Liver (tissue), 9 donors: ENCODE data around the gene CTNNA2. TPM values are rescaled to one million over a fixed set of nuclear protein-coding genes. Genes with fewer than 3 reads are reported as not detected.

Experiments
- DNase-seq: peaks from one replicate; pipeline ENCODE4 v3.0.0-alpha.2; 2017; ENCODE audit warnings: low spot score
- H3K27ac ChIP-seq, 2 donors: one replicate each; pipeline ENCODE4 v1.7.0; 2013; ENCODE audit warnings: inconsistent platforms in 2 of 2, low read length in 2 of 2, control low read depth in 1 of 2, low read depth in 1 of 2, mild to moderate bottlenecking in 1 of 2
- H3K27me3 ChIP-seq, 4 donors: one replicate each; pipeline versions ENCODE4 v1.6.1 to v1.7.0; 2013; ENCODE audit warnings: low read length in 3 of 4, inconsistent platforms in 1 of 4, mild to moderate bottlenecking in 1 of 4, moderate library complexity in 1 of 4; ENCODE audit not compliant: control insufficient read depth in 4 of 4, insufficient read depth in 4 of 4
- H3K36me3 ChIP-seq, 4 donors: one replicate each; pipeline versions ENCODE4 v1.6.1 to v1.7.0; 2013; ENCODE audit warnings: low read length in 3 of 4, mild to moderate bottlenecking in 3 of 4, low read depth in 1 of 4, moderate library complexity in 1 of 4; ENCODE audit not compliant: control insufficient read depth in 4 of 4, insufficient read depth in 3 of 4
- H3K4me1 ChIP-seq, 4 donors: one replicate each; pipeline versions ENCODE4 v1.6.1 to v1.7.0; 2013; ENCODE audit warnings: low read length in 3 of 4, mild to moderate bottlenecking in 3 of 4, moderate library complexity in 1 of 4; ENCODE audit not compliant: control insufficient read depth in 4 of 4, insufficient read depth in 4 of 4
- H3K4me3 ChIP-seq, 3 donors: one replicate each; pipeline versions ENCODE4 v1.6.1 to v1.7.0; 2013; ENCODE audit warnings: low read length in 3 of 3, control low read depth in 1 of 3, low read depth in 1 of 3, mild to moderate bottlenecking in 1 of 3
- H3K9ac ChIP-seq, 2 donors: one replicate each; pipeline ENCODE4 v1.7.0; 2013; ENCODE audit warnings: low read length in 2 of 2, mild to moderate bottlenecking in 2 of 2, moderate library complexity in 2 of 2, control low read depth in 1 of 2, low read depth in 1 of 2
- H3K9me3 ChIP-seq, 4 donors: one replicate each; pipeline versions ENCODE4 v1.6.1 to v1.7.0; 2013; ENCODE audit warnings: low read length in 3 of 4; ENCODE audit not compliant: control insufficient read depth in 4 of 4
- EGR1 ChIP-seq, 2 donors: IDR thresholded peaks; 2 replicates each; pipeline ENCODE4 v1.6.1; 2016 to 2018; ENCODE audit warnings: antibody characterized with exemption in 2 of 2, low read depth in 2 of 2
- FOXA2 ChIP-seq: IDR thresholded peaks from 2 replicates; pipeline ENCODE4 v1.6.1; 2016; ENCODE audit warnings: antibody characterized with exemption
- GABPA ChIP-seq, 2 donors: IDR thresholded peaks in 1 of 2; conservative IDR thresholded peaks in 1 of 2; 2 replicates each; pipeline ENCODE4 v1.6.1; 2016; ENCODE audit warnings: antibody characterized with exemption in 2 of 2, mild to moderate bottlenecking in 1 of 2, moderate library complexity in 1 of 2
- JUND ChIP-seq, 2 donors: IDR thresholded peaks; 2 replicates each; pipeline ENCODE4 v1.6.1; 2016; ENCODE audit warnings: antibody characterized with exemption in 2 of 2
- MAX ChIP-seq: IDR thresholded peaks from 2 replicates; pipeline ENCODE4 v1.6.1; 2016; ENCODE audit warnings: antibody characterized with exemption
- RAD21 ChIP-seq, 2 donors: IDR thresholded peaks; 2 replicates each; pipeline ENCODE4 v1.6.1; 2016; ENCODE audit warnings: antibody characterized with exemption in 2 of 2, mild to moderate bottlenecking in 2 of 2
- REST ChIP-seq: IDR thresholded peaks from 2 replicates; pipeline ENCODE4 v1.6.1; 2016; ENCODE audit warnings: antibody characterized with exemption, mild to moderate bottlenecking
- RXRA ChIP-seq, 2 donors: IDR thresholded peaks; 2 replicates each; pipeline ENCODE4 v1.6.1; 2017 to 2018; ENCODE audit warnings: antibody characterized with exemption in 2 of 2, mild to moderate bottlenecking in 1 of 2
- SP1 ChIP-seq: IDR thresholded peaks from 2 replicates; pipeline ENCODE4 v1.6.1; 2018; ENCODE audit warnings: antibody characterized with exemption, mild to moderate bottlenecking
- TAF1 ChIP-seq: conservative IDR thresholded peaks from 2 replicates; pipeline ENCODE4 v1.6.1; 2016; ENCODE audit warnings: antibody characterized with exemption, mild to moderate bottlenecking
- YY1 ChIP-seq: IDR thresholded peaks from 2 replicates; pipeline ENCODE4 v1.6.1; 2016; ENCODE audit warnings: antibody characterized with exemption, mild to moderate bottlenecking
- ZBTB33 ChIP-seq: IDR thresholded peaks from 2 replicates; pipeline ENCODE4 v1.6.1; 2016; ENCODE audit warnings: antibody characterized with exemption
- WGBS: extraction: QIAGEN DNeasy Blood & Tissue Kit; methylation state at CpG from one replicate; pipeline ENCODE4 v1.1.7; 2013; 5-methylcytosine and 5-hydroxymethylcytosine counted together
- polyA plus RNA-seq, 2 donors: library from polyadenylated mRNA; stranded (reverse) in 1 of 2; unstranded in 1 of 2; fragments of 200-250 nt in 1 of 2; fragments of >200 nt in 1 of 2; fragmentation: Nextera tagmentation in 1 of 2; extraction: Ambion mirVana in 1 of 2; gene quantifications; one replicate each; pipeline versions ENCODE4 v1.2.1 to v1.2.3, GENCODE V29; 2013 to 2015
- total RNA-seq, 2 donors: library from RNA; depleted of rRNA; stranded (reverse); fragments of >200 nt; gene quantifications; one replicate each; pipeline ENCODE4 v1.2.3, GENCODE V29; 2014
- donor health status: healthy.
- donor health status: healthy.
- donor health status: healthy.
- donor health status: healthy.
- donor health status: healthy.

Gene CTNNA2
- total and polyA plus RNA-seq, 4 donors: 0.05 TPM; not detected in 3

GRCh38 chr2:80651435-80651834, 1138.6 kb downstream of the CTNNA2 start:
- WGBS: 67% methylated on average over 1 of the region's 1 CpG
- no peaks in the 10 kb centered on the region for H3K36me3 ChIP-seq
- no peak for DNase-seq
- TF ChIP-seq EGR1 (IDR thresholded peaks at IDR 0.05; ENCODE audit: low read depth in 2 of 2) (no peak), REST (no peak), RXRA (IDR thresholded peaks at IDR 0.05) (no peak), TAF1 (no peak), RAD21 (IDR thresholded peaks at IDR 0.05) (no peak), ZBTB33 (no peak), SP1 (no peak), YY1 (no peak), FOXA2 (no peak), JUND (IDR thresholded peaks at IDR 0.05) (no peak), MAX (no peak)
- no peak overlapping the region for H3K27ac ChIP-seq
- H3K9ac ChIP-seq: no peak overlapping the region
- no peak overlapping the region for H3K4me3 ChIP-seq
- H3K27me3 ChIP-seq: no peaks in the 10 kb centered on the region
- H3K4me1 ChIP-seq: no peaks in the 10 kb centered on the region
- H3K9me3 ChIP-seq: no peaks in the 10 kb centered on the region

GRCh38 chr2:80655265-80655664, 1142.4 kb downstream of the CTNNA2 start:
- no peaks in the 10 kb centered on the region for H3K9me3 ChIP-seq

GRCh38 chr2:80670763-80671162, 1157.9 kb downstream of the CTNNA2 start:
- 41% methylated on average over 4 of the region's 4 CpGs for WGBS
- no peak overlapping the region for H3K9ac ChIP-seq
- no peaks in the 10 kb centered on the region for H3K36me3 ChIP-seq

More at GRCh38 chr2:80655265-80655664, 1142.4 kb downstream of the CTNNA2 start:
- no peak for DNase-seq
- Histone ChIP-seq H3K4me1 (no peaks in the 10 kb centered on the region), H3K36me3 (no peaks in the 10 kb centered on the region), H3K4me3 (no peak overlapping the region), H3K27me3 (no peaks in the 10 kb centered on the region), H3K27ac (no peak overlapping the region), H3K9ac (no peak overlapping the region)
- 78% methylated on average over 1 of the region's 1 CpG for WGBS
- TF ChIP-seq SP1 (no peak), GABPA (IDR thresholded peaks at IDR 0.05 in 1 of 2, conservative IDR thresholded peaks at IDR 0.05 in 1 of 2) (no peak)

More at GRCh38 chr2:80670763-80671162, 1157.9 kb downstream of the CTNNA2 start:
- no peaks in the 10 kb centered on the region for H3K27me3 ChIP-seq
- H3K9me3 ChIP-seq: no peaks in the 10 kb centered on the region
- TF ChIP-seq GABPA (IDR thresholded peaks at IDR 0.05 in 1 of 2, conservative IDR thresholded peaks at IDR 0.05 in 1 of 2): no peak
- H3K27ac ChIP-seq: no peak overlapping the region
- no peak overlapping the region for H3K4me3 ChIP-seq
- H3K4me1 ChIP-seq: no peaks in the 10 kb centered on the region
- no peak for DNase-seq
